HepG2 (cell line): ENCODE results near the gene DLX5. TPM values are rescaled to one million over a fixed set of nuclear protein-coding genes. Genes with fewer than 3 reads are reported as not detected.

Experiments used
- CC2D1A ChIP-seq: sonication (generic); formaldehyde crosslinking; IDR thresholded peaks from 2 replicates; pipeline ENCODE4 v1.8.1; 2023; ENCODE audit warnings: mild to moderate bottlenecking, missing genetic modification reagents
- ELF1 ChIP-seq: sonication (generic); formaldehyde crosslinking; IDR thresholded peaks from 2 replicates; pipeline ENCODE4 v1.4.0; 2020; ENCODE audit warnings: missing genetic modification reagents
- SMAD1 ChIP-seq: sonication (generic); formaldehyde crosslinking; IDR thresholded peaks from 2 replicates; pipeline ENCODE4 v1.4.0; 2020; ENCODE audit warnings: missing genetic modification reagents, low read depth, mild to moderate bottlenecking, borderline replicate concordance
- TARDBP ChIP-seq: sonication (generic); formaldehyde crosslinking; IDR thresholded peaks from 2 replicates; pipeline ENCODE4 v1.8.0; 2022; ENCODE audit warnings: mild to moderate bottlenecking, missing genetic modification reagents
- ZFY ChIP-seq: sonication (generic); formaldehyde crosslinking; IDR thresholded peaks from 2 replicates; pipeline ENCODE4 v1.4.0; 2020; ENCODE audit warnings: missing genetic modification reagents
- ZMYM4 ChIP-seq: sonication (generic); formaldehyde crosslinking; IDR thresholded peaks from 2 replicates; pipeline ENCODE4 v1.8.1; 2023; ENCODE audit warnings: mild to moderate bottlenecking, missing genetic modification reagents
- ZNF138 ChIP-seq: sonication (generic); formaldehyde crosslinking; IDR thresholded peaks from 2 replicates; pipeline ENCODE4 v1.5.0; 2020; ENCODE audit warnings: mild to moderate bottlenecking, low read depth, missing genetic modification reagents
- ZNF256 ChIP-seq: sonication (generic); formaldehyde crosslinking; conservative IDR thresholded peaks from 2 replicates; pipeline ENCODE4 v1.4.0; 2020; ENCODE audit warnings: missing genetic modification reagents
- ZNF747 ChIP-seq: sonication (generic); formaldehyde crosslinking; IDR thresholded peaks from 2 replicates; pipeline ENCODE4 v1.8.1; 2023; ENCODE audit warnings: missing genetic modification reagents, mild to moderate bottlenecking, borderline replicate concordance
- polyA plus RNA-seq, 8 experiments: library from polyadenylated mRNA; depleted of rRNA in 3 of 8; stranded (reverse) in 7 of 8; unstranded in 1 of 8; fragments of >200 nt; fragmentation: Illumina TruSeq in 4 of 8; extraction: Trizol in 4 of 8; gene quantifications; 2 replicates each; pipeline versions ENCODE4 v1.2.1 to v1.2.3, GENCODE V29; 2011 to 2016; ENCODE audit warnings: low read depth in 4 of 8, missing spikeins in 1 of 8, mixed read lengths in 1 of 8; ENCODE audit not compliant: insufficient read depth in 1 of 8
- total RNA-seq, 5 experiments: library from RNA; depleted of rRNA; stranded (reverse); fragments of >200 nt; fragmentation: Illumina TruSeq; extraction: Trizol; gene quantifications; 2 replicates each; pipeline ENCODE4 v1.2.3, GENCODE V29; 2016; ENCODE audit warnings: low read depth in 1 of 5
- TF ChIP-seq, protein P1 (sequence below): sonication (generic); formaldehyde crosslinking; IDR thresholded peaks from 2 replicates; pipeline ENCODE4 v1.4.0; 2020; ENCODE audit warnings: missing genetic modification reagents, borderline replicate concordance
- TF ChIP-seq, protein P2 (sequence below): sonication (generic); formaldehyde crosslinking; IDR thresholded peaks from 2 replicates; pipeline ENCODE4 v1.4.0; 2020; ENCODE audit warnings: low read depth, mild to moderate bottlenecking, missing genetic modification reagents
- TF ChIP-seq, protein P3 (sequence below), 2 experiments: sonication (generic) in 1 of 2; formaldehyde crosslinking in 1 of 2; IDR thresholded peaks; 2 replicates each; pipeline versions ENCODE4 v1.6.1 to v1.9.0; 2014 to 2022; ENCODE audit warnings: antibody characterized with exemption in 1 of 2, borderline replicate concordance in 1 of 2, inconsistent platforms in 1 of 2, low read depth in 1 of 2, missing genetic modification reagents in 1 of 2
- TF ChIP-seq, protein P4 (sequence below): sonication (generic); formaldehyde crosslinking; IDR thresholded peaks from 2 replicates; pipeline ENCODE4 v1.4.0; 2020; ENCODE audit warnings: missing genetic modification reagents

The DLX5 gene
- total and polyA plus RNA-seq, 2 of the 13 experiments (the other 11 are each of a cell fraction or from before 2014, with no cell fraction given): not detected

DNA sequence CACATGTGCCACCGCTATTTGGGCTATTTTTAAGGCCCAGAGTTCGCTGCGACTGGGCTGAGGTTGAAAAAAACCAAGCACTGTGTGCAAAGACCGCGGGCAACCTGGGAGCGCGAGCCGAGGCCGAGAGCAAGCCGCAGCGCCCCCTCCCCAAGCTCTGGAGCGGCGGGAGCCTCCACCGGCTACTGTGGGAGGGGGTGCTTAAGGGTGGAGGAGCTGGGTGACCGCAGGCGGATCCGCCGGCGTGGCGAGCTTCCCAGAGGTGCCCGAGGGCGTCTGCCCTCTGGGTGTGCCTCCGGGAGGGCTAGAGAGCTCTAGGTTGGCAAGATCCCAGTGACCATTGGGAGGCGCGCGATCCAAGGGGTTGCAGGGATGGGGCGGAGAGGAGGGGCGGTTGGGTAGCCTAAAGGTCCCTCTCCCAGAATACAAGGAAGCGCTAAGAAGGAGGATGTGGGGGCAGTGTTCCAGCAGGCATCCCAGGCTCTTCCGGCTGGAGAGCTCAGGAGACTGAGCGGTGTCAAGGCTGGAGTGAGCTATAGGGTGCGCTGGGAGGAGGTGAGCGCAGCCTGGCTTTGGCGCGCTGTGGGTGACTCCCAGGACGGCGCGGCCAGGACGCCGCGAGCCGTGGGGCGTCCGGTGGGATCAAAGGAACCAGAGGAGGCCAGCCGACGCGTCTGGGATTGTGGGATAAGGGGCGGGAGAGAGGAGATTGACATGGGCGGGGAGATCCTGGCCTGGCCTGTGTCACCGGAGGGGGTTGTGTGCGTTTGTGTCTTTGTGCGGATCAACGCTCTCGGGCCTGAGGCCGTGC lies 8.0 kb downstream of the DLX5 start (continued):
- TF ChIP-seq, protein P1, sequence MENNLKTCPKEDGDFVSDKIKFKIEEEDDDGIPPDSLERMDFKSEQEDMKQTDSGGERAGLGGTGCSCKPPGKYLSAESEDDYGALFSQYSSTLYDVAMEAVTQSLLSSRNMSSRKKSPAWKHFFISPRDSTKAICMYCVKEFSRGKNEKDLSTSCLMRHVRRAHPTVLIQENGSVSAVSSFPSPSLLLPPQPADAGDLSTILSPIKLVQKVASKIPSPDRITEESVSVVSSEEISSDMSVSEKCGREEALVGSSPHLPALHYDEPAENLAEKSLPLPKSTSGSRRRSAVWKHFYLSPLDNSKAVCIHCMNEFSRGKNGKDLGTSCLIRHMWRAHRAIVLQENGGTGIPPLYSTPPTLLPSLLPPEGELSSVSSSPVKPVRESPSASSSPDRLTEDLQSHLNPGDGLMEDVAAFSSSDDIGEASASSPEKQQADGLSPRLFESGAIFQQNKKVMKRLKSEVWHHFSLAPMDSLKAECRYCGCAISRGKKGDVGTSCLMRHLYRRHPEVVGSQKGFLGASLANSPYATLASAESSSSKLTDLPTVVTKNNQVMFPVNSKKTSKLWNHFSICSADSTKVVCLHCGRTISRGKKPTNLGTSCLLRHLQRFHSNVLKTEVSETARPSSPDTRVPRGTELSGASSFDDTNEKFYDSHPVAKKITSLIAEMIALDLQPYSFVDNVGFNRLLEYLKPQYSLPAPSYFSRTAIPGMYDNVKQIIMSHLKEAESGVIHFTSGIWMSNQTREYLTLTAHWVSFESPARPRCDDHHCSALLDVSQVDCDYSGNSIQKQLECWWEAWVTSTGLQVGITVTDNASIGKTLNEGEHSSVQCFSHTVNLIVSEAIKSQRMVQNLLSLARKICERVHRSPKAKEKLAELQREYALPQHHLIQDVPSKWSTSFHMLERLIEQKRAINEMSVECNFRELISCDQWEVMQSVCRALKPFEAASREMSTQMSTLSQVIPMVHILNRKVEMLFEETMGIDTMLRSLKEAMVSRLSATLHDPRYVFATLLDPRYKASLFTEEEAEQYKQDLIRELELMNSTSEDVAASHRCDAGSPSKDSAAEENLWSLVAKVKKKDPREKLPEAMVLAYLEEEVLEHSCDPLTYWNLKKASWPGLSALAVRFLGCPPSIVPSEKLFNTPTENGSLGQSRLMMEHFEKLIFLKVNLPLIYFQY (CRISPR knock-in tag): 0 out of 2 replicates have a peak, but pooled peaks have one; percentile 14
- TF ChIP-seq ELF1 (CRISPR knock-in tag) (no peak; the same call in 1 of the 2 replicates), ZNF256 (0 out of 2 replicates have a peak, but pooled peaks have one; percentile 15), ZFY (peak; percentile 87; the same call in 1 of the 2 replicates), ZNF138 (CRISPR knock-in tag) (no peak), TARDBP (CRISPR knock-in tag) (peak; percentile 61), SMAD1 (CRISPR knock-in tag) (peak; percentile 42; the same call in 1 of the 2 replicates), ZMYM4 (CRISPR knock-in tag) (peak; percentile 19; the same call in 1 of the 2 replicates), ZNF747 (CRISPR knock-in tag) (no peak), CC2D1A (0 out of 2 replicates have a peak, but pooled peaks have one; percentile 48)
- TF ChIP-seq, protein P2, sequence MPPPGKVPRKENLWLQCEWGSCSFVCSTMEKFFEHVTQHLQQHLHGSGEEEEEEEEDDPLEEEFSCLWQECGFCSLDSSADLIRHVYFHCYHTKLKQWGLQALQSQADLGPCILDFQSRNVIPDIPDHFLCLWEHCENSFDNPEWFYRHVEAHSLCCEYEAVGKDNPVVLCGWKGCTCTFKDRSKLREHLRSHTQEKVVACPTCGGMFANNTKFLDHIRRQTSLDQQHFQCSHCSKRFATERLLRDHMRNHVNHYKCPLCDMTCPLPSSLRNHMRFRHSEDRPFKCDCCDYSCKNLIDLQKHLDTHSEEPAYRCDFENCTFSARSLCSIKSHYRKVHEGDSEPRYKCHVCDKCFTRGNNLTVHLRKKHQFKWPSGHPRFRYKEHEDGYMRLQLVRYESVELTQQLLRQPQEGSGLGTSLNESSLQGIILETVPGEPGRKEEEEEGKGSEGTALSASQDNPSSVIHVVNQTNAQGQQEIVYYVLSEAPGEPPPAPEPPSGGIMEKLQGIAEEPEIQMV (CRISPR knock-in tag): peak; percentile 89
- TF ChIP-seq, protein P3, sequence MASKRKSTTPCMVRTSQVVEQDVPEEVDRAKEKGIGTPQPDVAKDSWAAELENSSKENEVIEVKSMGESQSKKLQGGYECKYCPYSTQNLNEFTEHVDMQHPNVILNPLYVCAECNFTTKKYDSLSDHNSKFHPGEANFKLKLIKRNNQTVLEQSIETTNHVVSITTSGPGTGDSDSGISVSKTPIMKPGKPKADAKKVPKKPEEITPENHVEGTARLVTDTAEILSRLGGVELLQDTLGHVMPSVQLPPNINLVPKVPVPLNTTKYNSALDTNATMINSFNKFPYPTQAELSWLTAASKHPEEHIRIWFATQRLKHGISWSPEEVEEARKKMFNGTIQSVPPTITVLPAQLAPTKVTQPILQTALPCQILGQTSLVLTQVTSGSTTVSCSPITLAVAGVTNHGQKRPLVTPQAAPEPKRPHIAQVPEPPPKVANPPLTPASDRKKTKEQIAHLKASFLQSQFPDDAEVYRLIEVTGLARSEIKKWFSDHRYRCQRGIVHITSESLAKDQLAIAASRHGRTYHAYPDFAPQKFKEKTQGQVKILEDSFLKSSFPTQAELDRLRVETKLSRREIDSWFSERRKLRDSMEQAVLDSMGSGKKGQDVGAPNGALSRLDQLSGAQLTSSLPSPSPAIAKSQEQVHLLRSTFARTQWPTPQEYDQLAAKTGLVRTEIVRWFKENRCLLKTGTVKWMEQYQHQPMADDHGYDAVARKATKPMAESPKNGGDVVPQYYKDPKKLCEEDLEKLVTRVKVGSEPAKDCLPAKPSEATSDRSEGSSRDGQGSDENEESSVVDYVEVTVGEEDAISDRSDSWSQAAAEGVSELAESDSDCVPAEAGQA (IDR thresholded peaks at IDR 0.05; ENCODE audit: low read depth): no peak
- TF ChIP-seq, protein P3 (CRISPR knock-in tag; IDR thresholded peaks at IDR 0.05; ENCODE audit: borderline replicate concordance): peak; percentile 73; the same call in 1 of the 2 replicates
- TF ChIP-seq, protein P4, sequence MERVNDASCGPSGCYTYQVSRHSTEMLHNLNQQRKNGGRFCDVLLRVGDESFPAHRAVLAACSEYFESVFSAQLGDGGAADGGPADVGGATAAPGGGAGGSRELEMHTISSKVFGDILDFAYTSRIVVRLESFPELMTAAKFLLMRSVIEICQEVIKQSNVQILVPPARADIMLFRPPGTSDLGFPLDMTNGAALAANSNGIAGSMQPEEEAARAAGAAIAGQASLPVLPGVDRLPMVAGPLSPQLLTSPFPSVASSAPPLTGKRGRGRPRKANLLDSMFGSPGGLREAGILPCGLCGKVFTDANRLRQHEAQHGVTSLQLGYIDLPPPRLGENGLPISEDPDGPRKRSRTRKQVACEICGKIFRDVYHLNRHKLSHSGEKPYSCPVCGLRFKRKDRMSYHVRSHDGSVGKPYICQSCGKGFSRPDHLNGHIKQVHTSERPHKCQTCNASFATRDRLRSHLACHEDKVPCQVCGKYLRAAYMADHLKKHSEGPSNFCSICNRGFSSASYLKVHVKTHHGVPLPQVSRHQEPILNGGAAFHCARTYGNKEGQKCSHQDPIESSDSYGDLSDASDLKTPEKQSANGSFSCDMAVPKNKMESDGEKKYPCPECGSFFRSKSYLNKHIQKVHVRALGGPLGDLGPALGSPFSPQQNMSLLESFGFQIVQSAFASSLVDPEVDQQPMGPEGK (CRISPR knock-in tag): peak; percentile 60; the same call in 1 of the 2 replicates
